HCT116 (cell line): Measurements from ENCODE around the gene NAGPA. TPM values are rescaled to one million over a fixed set of nuclear protein-coding genes. Genes with fewer than 3 reads are reported as not detected.

Experiments used
- ATAC-seq: fragments of 200-7000 bp; cut with Tn5 transposase; 2 replicates; pipeline ENCODE4 v1.9.1; 2020; ENCODE audit warnings: mild to moderate bottlenecking, moderate library complexity
- BruUV-seq: library from RNA; stranded (reverse); fragments of 400-500 nt; replicated peaks from 2 replicates; lab custom pipeline; 2021; lab: Mats Ljungman, UMichigan
- CTCF ChIA-PET: fragments of 300-600 bp; sonication (Branson Sonifier 250); formaldehyde crosslinking; loops from one replicate; lab custom pipeline; 2021; ENCODE audit warnings: antibody characterized with exemption; lab: Charles Lee
- POLR2A ChIA-PET: fragments of 300-600, 350-600 bp; sonication (Branson Sonifier 250); formaldehyde crosslinking; loops from one replicate; lab custom pipeline; 2021; ENCODE audit warnings: antibody characterized with exemption; lab: Charles Lee
- RAD21 ChIA-PET, 2 experiments: fragments of 300-600 bp; sonication (Branson Sonifier 250); formaldehyde crosslinking; loops; one replicate each; lab custom pipeline; 2023; ENCODE audit warnings: low total read pairs in 2 of 2; ENCODE audit not compliant: uncharacterized antibody in 2 of 2, unreplicated experiment in 2 of 2, low non-redundant PET in 1 of 2; lab: Charles Lee
- DNase-seq: peaks from one replicate; pipeline ENCODE4 v3.0.0-alpha.2; 2010; ENCODE audit warnings: low read depth, low spot score
- H2AFZ ChIP-seq: fragments of 200-600 bp; shearing (Covaris generic), sonication (generic); 2 replicates; pipeline ENCODE4 v1.6.1; 2017; ENCODE audit warnings: low read depth, mixed run types, mixed read lengths, antibody characterized with exemption, low read length; ENCODE audit not compliant: poor library complexity, severe bottlenecking
- H3K27ac ChIP-seq: 2 replicates; pipeline ENCODE4 v1.5.1; 2012; ENCODE audit warnings: low read depth, low read length
- H3K27me3 ChIP-seq: fragments of 200-600 bp; sonication (generic); 2 replicates; pipeline ENCODE4 v1.6.1; 2016; ENCODE audit warnings: mixed run types, low read length, mixed read lengths; ENCODE audit not compliant: insufficient read depth
- H3K36me3 ChIP-seq, 2 experiments: fragments of 200-500 bp in 1 of 2; fragments of 200-600 bp in 1 of 2; sonication (Bioruptor generic) in 1 of 2; sonication (generic) in 1 of 2; 2 replicates each; pipeline versions ENCODE4 v1.5.1 to v1.6.1; 2014 to 2016; ENCODE audit warnings: low read length in 2 of 2, inconsistent platforms in 1 of 2, mixed read lengths in 1 of 2, mixed run types in 1 of 2; ENCODE audit not compliant: insufficient read depth in 2 of 2, control insufficient read depth in 1 of 2
- H3K4me1 ChIP-seq, 2 experiments: fragments of 200-600 bp in 1 of 2; sonication (generic) in 1 of 2; 2 replicates each; pipeline versions ENCODE4 v1.5.1 to v1.6.1; 2012 to 2017; ENCODE audit warnings: low read length in 2 of 2, inconsistent platforms in 1 of 2, mild to moderate bottlenecking in 1 of 2, mixed read lengths in 1 of 2, mixed run types in 1 of 2, moderate library complexity in 1 of 2; ENCODE audit not compliant: insufficient read depth in 2 of 2, control insufficient read depth in 1 of 2
- H3K4me2 ChIP-seq: fragments of 200-600 bp; sonication (generic); 2 replicates; pipeline ENCODE4 v1.6.1; 2017; ENCODE audit warnings: mixed run types, low read length, mixed read lengths
- H3K4me3 ChIP-seq, 2 experiments: fragments of 200-600 bp in 1 of 2; sonication (generic) in 1 of 2; replicated peaks in 1 of 2; 2 replicates each; pipeline ENCODE4 v1.5.1; 2011 to 2016; ENCODE audit warnings: low read length in 2 of 2, control low read depth in 1 of 2, low read depth in 1 of 2, mild to moderate bottlenecking in 1 of 2, mixed read lengths in 1 of 2, mixed run types in 1 of 2
- H3K79me2 ChIP-seq: fragments of 200-600 bp; sonication (generic); 2 replicates; pipeline ENCODE4 v1.6.1; 2017; ENCODE audit warnings: mild to moderate bottlenecking, mixed run types, low read length, moderate library complexity, mixed read lengths; ENCODE audit not compliant: insufficient read depth
- H3K9ac ChIP-seq: fragments of 200-600 bp; sonication (generic); 2 replicates; pipeline ENCODE4 v1.6.1; 2016; ENCODE audit warnings: low read length, mixed read lengths
- H3K9me2 ChIP-seq: fragments of 200-600 bp; sonication (generic), shearing (Covaris generic); 2 replicates; pipeline ENCODE4 v1.6.1; 2017; ENCODE audit warnings: mixed run types, mild to moderate bottlenecking, moderate library complexity; ENCODE audit not compliant: insufficient read depth
- H3K9me3 ChIP-seq, 2 experiments: fragments of 200-500 bp in 1 of 2; fragments of 200-600 bp in 1 of 2; sonication (Bioruptor generic) in 1 of 2; sonication (generic) in 1 of 2; 2 replicates each; pipeline ENCODE4 v1.6.1; 2014 to 2017; ENCODE audit warnings: low read length in 2 of 2, mixed read lengths in 2 of 2, inconsistent platforms in 1 of 2, low read depth in 1 of 2, mild to moderate bottlenecking in 1 of 2, mixed run types in 1 of 2, moderate library complexity in 1 of 2; ENCODE audit not compliant: control insufficient read depth in 1 of 2, insufficient read depth in 1 of 2
- H4K20me1 ChIP-seq: fragments of 200-600 bp; sonication (generic), shearing (Covaris generic); 2 replicates; pipeline ENCODE4 v1.6.1; 2017; ENCODE audit warnings: mixed run types, mild to moderate bottlenecking, moderate library complexity; ENCODE audit not compliant: insufficient read depth
- CBX3 ChIP-seq: IDR thresholded peaks from 2 replicates; pipeline ENCODE4 v1.6.1; 2012; ENCODE audit warnings: low read depth
- CTCF ChIP-seq, 3 experiments: fragments of 200-600 bp in 1 of 3; sonication (generic) in 1 of 3; IDR thresholded peaks in 2 of 3; conservative IDR thresholded peaks in 1 of 3; 2 replicates each; pipeline ENCODE4 v1.5.1; 2012 to 2017; ENCODE audit warnings: low read depth in 2 of 3, low read length in 2 of 3, antibody characterized with exemption in 1 of 3, borderline replicate concordance in 1 of 3, control low read depth in 1 of 3, mild to moderate bottlenecking in 1 of 3, mixed read lengths in 1 of 3, mixed run types in 1 of 3, moderate library complexity in 1 of 3; ENCODE audit not compliant: insufficient read depth in 1 of 3
- EZH2 ChIP-seq: fragments of 200-600 bp; sonication (generic); IDR thresholded peaks from 2 replicates; pipeline ENCODE4 v1.6.1; 2017; ENCODE audit warnings: antibody characterized with exemption, mixed run types
- FOSL1 ChIP-seq: IDR thresholded peaks from 2 replicates; pipeline ENCODE4 v1.6.1; 2012; ENCODE audit warnings: low read depth
- JUND ChIP-seq: IDR thresholded peaks from 2 replicates; pipeline ENCODE4 v1.6.1; 2012
- MAX ChIP-seq: IDR thresholded peaks from 2 replicates; pipeline ENCODE4 v1.6.1; 2012
- POLR2A ChIP-seq: IDR thresholded peaks from 2 replicates; pipeline ENCODE4 v1.7.0; 2011; ENCODE audit warnings: borderline replicate concordance; ENCODE audit not compliant: insufficient read depth, insufficient read length; ENCODE audit errors: extremely low read depth
- POLR2AphosphoS5 ChIP-seq: IDR thresholded peaks from 2 replicates; pipeline ENCODE4 v1.6.1; 2011; ENCODE audit warnings: mild to moderate bottlenecking, low read depth, low read length, moderate library complexity
- RAD21 ChIP-seq: IDR thresholded peaks from 2 replicates; pipeline ENCODE4 v1.6.1; 2012; ENCODE audit warnings: low read depth, mild to moderate bottlenecking
- YY1 ChIP-seq: IDR thresholded peaks from 2 replicates; pipeline ENCODE4 v1.6.1; 2011; ENCODE audit warnings: low read length, low read depth, moderate library complexity, mild to moderate bottlenecking; ENCODE audit not compliant: insufficient replicate concordance; ENCODE audit errors: extremely low read depth
- ZNF274 ChIP-seq: fragments of 200-500 bp; sonication (Bioruptor generic); IDR thresholded peaks from 2 replicates; pipeline ENCODE4 v1.6.1; 2014; ENCODE audit warnings: mild to moderate bottlenecking, low read depth, low read length, inconsistent platforms
- intact Hi-C: fragments of 100-400 bp; cut with micrococcal nuclease; formaldehyde crosslinking; loops from 2 replicates; pipeline ENCODE4 v1.10.0; 2022
- total RNA-seq: library from RNA; stranded (reverse); gene quantifications from one replicate; pipeline ENCODE4 v1.2.1, GENCODE V29; 2021; ENCODE audit not compliant: unreplicated experiment

NAGPA gene
- total RNA-seq, 1 experiment from 2014 or later = 17.5 TPM

GRCh38 chr16:4987250-4987579 lies 46.5 kb downstream of the NAGPA start:
- intact Hi-C loops = no loop called here
- no peaks in the 10 kb centered on the region for H3K9me3 ChIP-seq
- H2AFZ ChIP-seq = no peak overlapping the region
- ChIA-PET RAD21 (no interaction called here), POLR2A (no interaction called here), CTCF (no interaction called here)
- no peaks in the 10 kb centered on the region for H3K36me3 ChIP-seq
- no peak overlapping the region for H3K9ac ChIP-seq
- no peak for TF ChIP-seq YY1
- TF ChIP-seq EZH2 = no peak
- no peak for TF ChIP-seq CBX3
- no peak for TF ChIP-seq ZNF274
- TF ChIP-seq MAX = no peak
- TF ChIP-seq JUND = no peak
- TF ChIP-seq RAD21 = no peak
- TF ChIP-seq FOSL1 = no peak
- no peak for TF ChIP-seq POLR2AphosphoS5
- no peak for TF ChIP-seq POLR2A
- DNase-seq = no peak
- no peaks in the 10 kb centered on the region for H4K20me1 ChIP-seq
- H3K9me2 ChIP-seq = no peaks in the 10 kb centered on the region
- no peak overlapping the region for H3K27ac ChIP-seq
- H3K27me3 ChIP-seq = no peaks in the 10 kb centered on the region
- no peak for ATAC-seq
- no TSS peak for BruUV-seq
- no peaks in the 10 kb centered on the region for H3K4me1 ChIP-seq
- H3K79me2 ChIP-seq = no peaks in the 10 kb centered on the region
- H3K4me2 ChIP-seq = no peak overlapping the region
- no peak overlapping the region for H3K4me3 ChIP-seq

DNA sequence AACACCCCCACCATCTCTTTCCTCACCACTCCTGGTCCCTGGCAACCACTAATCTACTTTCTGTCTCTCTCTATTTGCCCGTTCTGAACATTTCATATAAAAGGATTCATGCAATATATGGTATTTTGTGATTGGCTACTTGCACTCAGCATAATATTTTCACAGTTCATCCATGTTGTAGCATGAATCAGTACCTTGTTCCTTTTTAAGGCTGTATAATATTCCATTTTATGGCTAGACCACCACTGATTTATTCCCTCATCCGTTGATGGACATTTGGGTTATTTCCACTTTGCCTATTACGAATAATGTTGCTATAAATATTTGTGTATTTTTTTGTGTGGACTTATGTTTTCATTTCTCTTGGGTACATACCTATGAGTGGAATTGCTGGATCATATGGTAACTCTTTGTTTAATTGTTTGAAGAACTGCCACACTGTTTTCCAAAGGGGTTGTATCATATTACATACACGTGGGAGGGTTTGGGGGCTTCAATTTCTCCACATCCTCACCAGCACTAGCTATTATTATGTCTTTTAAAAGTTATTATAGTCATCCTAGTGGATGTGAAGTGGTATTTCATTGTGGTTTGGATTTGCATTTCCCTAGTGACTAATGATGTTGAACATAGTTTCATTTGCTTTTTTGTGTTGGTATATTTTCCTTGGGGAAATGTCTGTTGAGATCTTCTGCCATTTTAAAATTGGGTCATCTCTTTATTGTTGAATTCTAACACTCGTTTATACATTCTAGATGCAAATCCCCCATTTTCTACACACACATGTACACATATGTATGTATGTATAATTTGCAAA lies 49.4 kb downstream of the NAGPA start:
- BruUV-seq = no TSS peak
- CTCF ChIA-PET = no interaction called here

More for the DNA sequence above, 49.4 kb downstream of the NAGPA start:
- Histone ChIP-seq H4K20me1 (no peaks in the 10 kb centered on the region), H3K9me3 (no peaks in the 10 kb centered on the region), H3K79me2 (no peaks in the 10 kb centered on the region), H3K4me3 (no peak overlapping the region), H3K9me2 (no peaks in the 10 kb centered on the region), H2AFZ (no peak overlapping the region), H3K36me3 (no peaks in the 10 kb centered on the region), H3K27me3 (no peaks in the 10 kb centered on the region), H3K27ac (no peak overlapping the region), H3K4me1 (no peaks in the 10 kb centered on the region), H3K4me2 (no peak overlapping the region), H3K9ac (no peak overlapping the region)
- intact Hi-C loops = no loop called here
- ChIA-PET POLR2A (no interaction called here), RAD21 (interaction anchor here in 1 of 2 experiments (0.6 kb wide), 1 partner anchor 77 kb away, joined by 7 read pairs; no protein-coding TSS in a partner anchor)
- TF ChIP-seq CTCF (IDR thresholded peaks at IDR 0.05 in 2 of 3, conservative IDR thresholded peaks at IDR 0.05 in 1 of 3; ENCODE audit: borderline replicate concordance in 1 of 3, insufficient read depth in 1 of 3, low read depth in 2 of 3, low read length in 2 of 3) (0 out of 6 replicates have a peak, but pooled peaks of 1 of the 3 experiments have one; percentile 34), YY1 (no peak)
- no peak for DNase-seq
- ATAC-seq = no peak
